ENCODE results near the gene NEK9. TPM values are rescaled to one million over a fixed set of nuclear protein-coding genes. Genes with fewer than 3 reads are reported as not detected.

Gene NEK9
- total and polyA plus RNA-seq, 9 of the 15 experiments (the other 6 are each of a cell fraction or from before 2014, with no cell fraction given), result 2.8 to 39.6 (median 19.8) TPM

DNA sequence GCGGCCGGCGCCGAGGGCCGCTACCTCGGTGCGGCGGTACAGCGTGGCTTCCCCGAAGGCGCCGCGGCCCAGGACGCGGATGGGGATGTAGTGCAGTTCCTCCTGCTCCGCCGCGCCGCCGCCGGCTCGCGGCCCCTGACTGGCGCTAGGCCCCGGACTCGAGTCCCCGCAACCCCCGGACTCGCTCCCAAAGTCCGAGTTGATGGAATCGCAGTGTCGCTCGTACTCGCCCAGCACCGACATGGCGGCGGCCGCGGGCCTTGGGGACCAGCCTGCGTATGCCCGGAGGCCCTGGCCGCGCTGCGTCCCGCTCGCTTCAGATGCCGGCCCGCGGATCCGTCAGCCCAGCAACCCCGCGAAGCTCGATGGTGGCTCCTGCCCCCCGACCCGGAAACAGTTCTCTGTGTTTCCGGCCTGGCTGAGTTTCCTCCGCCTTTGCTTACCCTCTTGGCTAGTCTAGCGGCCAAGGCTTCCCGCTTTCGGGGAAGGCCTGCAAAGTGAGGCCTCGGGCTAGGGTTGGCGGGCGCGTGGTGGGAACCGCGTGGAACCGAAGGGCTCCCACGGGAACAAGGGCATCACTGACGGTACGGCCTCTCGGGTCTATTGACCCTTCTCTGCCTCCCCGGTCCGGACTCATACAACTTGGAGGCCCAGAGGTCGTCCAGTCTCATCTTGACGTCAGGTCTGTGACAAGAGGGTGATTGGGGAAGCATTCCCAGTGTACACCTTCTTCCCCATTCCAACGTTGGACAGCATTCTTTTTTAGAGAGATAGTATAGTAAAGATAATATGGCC, at the start of gene NEK9 (continued):
- no peak for TF ChIP-seq ZBTB12 (CRISPR knock-in tag; IDR thresholded peaks at IDR 0.05)
- 0 out of 2 replicates have a peak, but pooled peaks have one; percentile 43 for TF ChIP-seq ZNF175 (CRISPR knock-in tag; IDR thresholded peaks at IDR 0.05; ENCODE audit: low read depth)
- peak; percentile 71 for TF ChIP-seq RBM22 (IDR thresholded peaks at IDR 0.05; ENCODE audit: low read depth, low read length, poor library complexity, severe bottlenecking)
- TF ChIP-seq GTF2B (IDR thresholded peaks at IDR 0.05; ENCODE audit: extremely low read depth, insufficient read length), result no peak
- TF ChIP-seq, protein P1, sequence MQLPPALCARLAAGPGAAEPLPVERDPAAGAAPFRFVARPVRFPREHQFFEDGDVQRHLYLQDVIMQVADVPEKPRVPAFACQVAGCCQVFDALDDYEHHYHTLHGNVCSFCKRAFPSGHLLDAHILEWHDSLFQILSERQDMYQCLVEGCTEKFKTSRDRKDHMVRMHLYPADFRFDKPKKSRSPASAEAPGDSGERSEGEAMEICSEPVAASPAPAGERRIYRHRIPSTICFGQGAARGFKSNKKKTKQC (CRISPR knock-in tag; IDR thresholded peaks at IDR 0.05), result peak; percentile 78
- no peak for TF ChIP-seq NFIX (CRISPR knock-in tag; IDR thresholded peaks at IDR 0.05; ENCODE audit: low read depth)
- peak; percentile 67 to 71; a peak in 3 of 4 replicates for TF ChIP-seq FOXK2 (conservative IDR thresholded peaks at IDR 0.05 in 1 of 2, IDR thresholded peaks at IDR 0.05 in 1 of 2; ENCODE audit: low read depth in 2 of 2)
- no peak for TF ChIP-seq STAT6 (CRISPR knock-in tag; IDR thresholded peaks at IDR 0.05)
- peak; percentile 79 for TF ChIP-seq KDM5B (IDR thresholded peaks at IDR 0.05; ENCODE audit: insufficient replicate concordance, low read depth, low read length)
- TF ChIP-seq KLF10 (CRISPR knock-in tag; IDR thresholded peaks at IDR 0.05), result no peak
- no peak for TF ChIP-seq KAT2B (IDR thresholded peaks at IDR 0.05; ENCODE audit: low read depth, low read length)
- no peak for TF ChIP-seq SPI1 (IDR thresholded peaks at IDR 0.05; ENCODE audit: borderline replicate concordance, low read depth, low read length)
- no peak for TF ChIP-seq BDP1 (IDR thresholded peaks at IDR 0.05; ENCODE audit: insufficient read depth, insufficient read length)
- TF ChIP-seq ZNF444 (CRISPR knock-in tag; IDR thresholded peaks at IDR 0.05), result no peak
- TF ChIP-seq ZNF778 (CRISPR knock-in tag; IDR thresholded peaks at IDR 0.05), result no peak
- TF ChIP-seq TCF7L2 (IDR thresholded peaks at IDR 0.05; ENCODE audit: low read depth, low read length), result no peak
- no peak for TF ChIP-seq RUNX1 (IDR thresholded peaks at IDR 0.05; ENCODE audit: low read depth)
- no peak for TF ChIP-seq KAT8 (IDR thresholded peaks at IDR 0.05; ENCODE audit: low read depth)
- no peak for TF ChIP-seq SREBF2 (CRISPR knock-in tag; IDR thresholded peaks at IDR 0.05)
- no peak for TF ChIP-seq KLF13 (tag; IDR thresholded peaks at IDR 0.05; ENCODE audit: borderline replicate concordance, low read depth)
- TF ChIP-seq ZBED1 (IDR thresholded peaks at IDR 0.05), result no peak
- no peak for TF ChIP-seq MEIS2 (IDR thresholded peaks at IDR 0.05; ENCODE audit: partially characterized antibody)
